ENCODE results near the gene ZNF76.

The ZNF76 gene

DNA sequence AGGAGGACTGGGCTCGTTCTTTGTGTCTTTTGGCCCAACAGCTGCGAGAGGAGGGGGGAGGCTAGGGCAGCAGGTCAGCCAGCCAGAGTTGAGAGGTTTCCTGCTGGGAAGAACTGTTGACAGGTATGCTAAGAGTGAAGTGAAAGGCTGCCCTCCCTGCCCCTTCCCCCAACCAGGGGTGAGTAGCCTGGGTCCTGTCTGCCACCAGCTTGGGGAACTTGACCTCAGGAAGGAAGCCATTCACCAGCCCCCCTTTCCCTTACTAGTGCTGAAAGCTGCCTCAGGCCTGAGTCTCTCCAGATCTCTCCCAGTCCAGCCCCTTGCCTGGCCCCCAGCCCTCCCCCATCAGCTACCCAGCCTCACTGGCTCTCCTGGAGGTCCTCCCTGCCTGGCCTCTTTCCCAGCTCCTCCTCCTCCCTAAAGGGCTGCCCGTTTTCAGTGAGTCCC lies 20.7 kb upstream of the ZNF76 start:
- no peak overlapping the region for H3K4me3 ChIP-seq (ENCODE audit: low read depth, low read length)
- no peak for TF ChIP-seq CTCF (IDR thresholded peaks at IDR 0.05; ENCODE audit: low read depth, low read length)
- no peak for TF ChIP-seq MYC (IDR thresholded peaks at IDR 0.05; ENCODE audit: low read depth, low read length)
- TF ChIP-seq, protein P1, sequence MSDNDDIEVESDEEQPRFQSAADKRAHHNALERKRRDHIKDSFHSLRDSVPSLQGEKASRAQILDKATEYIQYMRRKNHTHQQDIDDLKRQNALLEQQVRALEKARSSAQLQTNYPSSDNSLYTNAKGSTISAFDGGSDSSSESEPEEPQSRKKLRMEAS (IDR thresholded peaks at IDR 0.05; ENCODE audit: low read depth, low read length): no peak
- no peak for TF ChIP-seq POLR2A (IDR thresholded peaks at IDR 0.05; ENCODE audit: extremely low read depth, insufficient read length)
- no peak for DNase-seq (ENCODE audit: low read depth)

GRCh38 chr6:35239581-35239980 lies 20.0 kb upstream of the ZNF76 start:
- no peak for DNase-seq (ENCODE audit: low read depth)
- TF ChIP-seq, protein P1 (IDR thresholded peaks at IDR 0.05; ENCODE audit: low read depth, low read length): no peak
- TF ChIP-seq CTCF (IDR thresholded peaks at IDR 0.05; ENCODE audit: low read depth, low read length): no peak
- no peak for TF ChIP-seq POLR2A (IDR thresholded peaks at IDR 0.05; ENCODE audit: extremely low read depth, insufficient read length)
- no peak overlapping the region for H3K4me3 ChIP-seq (ENCODE audit: low read depth, low read length)

DNA sequence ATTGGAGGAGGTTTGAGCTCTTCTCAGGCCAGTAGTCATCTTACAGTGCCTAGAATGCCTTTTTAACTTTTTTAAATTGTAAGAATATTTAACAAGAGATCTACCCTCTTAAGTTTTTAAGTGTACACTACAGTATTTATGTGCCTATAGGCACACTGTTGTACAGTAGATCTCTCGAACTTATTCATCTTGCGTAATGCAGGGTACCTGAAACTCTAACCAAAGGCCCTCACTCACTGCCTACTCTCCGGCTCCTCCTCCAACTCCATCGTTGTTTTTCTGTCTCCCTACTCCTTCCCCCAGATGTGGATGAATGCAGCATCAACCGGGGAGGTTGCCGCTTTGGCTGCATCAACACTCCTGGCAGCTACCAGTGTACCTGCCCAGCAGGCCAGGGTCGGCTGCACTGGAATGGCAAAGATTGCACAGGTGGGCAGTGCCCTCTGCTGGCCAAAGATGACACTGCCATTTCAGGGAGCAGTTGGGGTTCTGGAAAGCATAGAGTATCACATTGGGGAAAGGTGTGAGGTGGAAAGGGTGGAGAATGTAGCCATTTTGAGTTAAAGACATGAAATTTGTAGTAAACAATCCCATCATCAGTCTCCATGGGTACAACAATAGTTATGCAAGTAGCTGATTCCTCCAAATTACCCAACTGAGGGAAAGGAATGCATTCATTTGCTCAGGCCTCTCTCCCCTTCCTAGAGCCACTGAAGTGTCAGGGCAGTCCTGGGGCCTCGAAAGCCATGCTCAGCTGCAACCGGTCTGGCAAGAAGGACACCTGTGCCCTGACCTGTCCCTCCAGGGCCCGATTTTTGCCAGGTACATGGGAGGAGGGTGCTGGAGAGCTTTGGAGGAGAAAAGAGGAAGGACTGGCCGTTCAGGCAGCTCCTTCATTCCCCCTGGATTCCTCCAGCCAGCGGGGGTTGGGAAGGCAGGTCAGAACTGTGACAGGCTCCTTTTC lies 18.4 kb upstream of the ZNF76 start:
- TF ChIP-seq, protein P1 (IDR thresholded peaks at IDR 0.05; ENCODE audit: low read depth, low read length): no peak
- TF ChIP-seq POLR2A (IDR thresholded peaks at IDR 0.05; ENCODE audit: extremely low read depth, insufficient read length) (no peak), CTCF (IDR thresholded peaks at IDR 0.05; ENCODE audit: low read depth, low read length) (peak; percentile 94), MYC (IDR thresholded peaks at IDR 0.05; ENCODE audit: low read depth, low read length) (no peak)
- H3K4me3 ChIP-seq (ENCODE audit: low read depth, low read length): no peak overlapping the region
- DNase-seq (ENCODE audit: low read depth): peak; percentile 72

GRCh38 chr6:35242486-35242885 lies 17.0 kb upstream of the ZNF76 start:
- no peak for DNase-seq (ENCODE audit: low read depth)
- TF ChIP-seq, protein P1 (IDR thresholded peaks at IDR 0.05; ENCODE audit: low read depth, low read length): no peak
- TF ChIP-seq MYC (IDR thresholded peaks at IDR 0.05; ENCODE audit: low read depth, low read length): no peak
- no peak for TF ChIP-seq POLR2A (IDR thresholded peaks at IDR 0.05; ENCODE audit: extremely low read depth, insufficient read length)
- no peak for TF ChIP-seq CTCF (IDR thresholded peaks at IDR 0.05; ENCODE audit: low read depth, low read length)
- no peak overlapping the region for H3K4me3 ChIP-seq (ENCODE audit: low read depth, low read length)

DNA sequence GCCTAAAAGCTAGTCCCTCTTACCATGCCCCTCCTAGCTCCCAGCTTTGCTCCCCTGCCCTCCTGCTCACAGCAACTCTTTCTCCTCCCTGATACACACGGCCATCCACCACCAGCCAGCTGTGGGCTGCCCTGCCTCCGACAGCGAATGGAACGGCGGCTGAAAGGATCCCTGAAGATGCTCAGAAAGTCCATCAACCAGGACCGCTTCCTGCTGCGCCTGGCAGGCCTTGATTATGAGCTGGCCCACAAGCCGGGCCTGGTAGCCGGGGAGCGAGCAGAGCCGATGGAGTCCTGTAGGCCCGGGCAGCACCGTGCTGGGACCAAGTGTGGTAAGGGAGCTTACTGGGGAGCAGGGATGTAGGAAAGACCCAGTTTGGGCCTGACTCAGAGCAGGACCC lies 16.6 kb upstream of the ZNF76 start:
- no peak overlapping the region for H3K4me3 ChIP-seq (ENCODE audit: low read depth, low read length)
- no peak for DNase-seq (ENCODE audit: low read depth)
- TF ChIP-seq POLR2A (IDR thresholded peaks at IDR 0.05; ENCODE audit: extremely low read depth, insufficient read length) (no peak), CTCF (IDR thresholded peaks at IDR 0.05; ENCODE audit: low read depth, low read length) (no peak), MYC (IDR thresholded peaks at IDR 0.05; ENCODE audit: low read depth, low read length) (no peak)
- TF ChIP-seq, protein P1 (IDR thresholded peaks at IDR 0.05; ENCODE audit: low read depth, low read length): no peak

Measured in NB4 (cell line).